A673 (cell line): Measurements from ENCODE around the gene MS4A18.

Experiments
- EZH2 ChIP-seq: fragments of 200-600 bp; sonication (generic); IDR thresholded peaks from 2 replicates; pipeline ENCODE4 v1.6.1; 2017; ENCODE audit warnings: borderline replicate concordance, low read depth, mild to moderate bottlenecking, mixed read lengths, antibody characterized with exemption, low read length; ENCODE audit not compliant: poor library complexity, severe bottlenecking
- TF ChIP-seq, protein P1 (sequence below): fragments of 300-800, 200-600 bp; sonication (generic); conservative IDR thresholded peaks from 2 replicates; pipeline ENCODE4 v1.5.1; 2017; ENCODE audit warnings: low read depth, mild to moderate bottlenecking, antibody characterized with exemption, low read length, moderate library complexity, mixed read lengths

DNA sequence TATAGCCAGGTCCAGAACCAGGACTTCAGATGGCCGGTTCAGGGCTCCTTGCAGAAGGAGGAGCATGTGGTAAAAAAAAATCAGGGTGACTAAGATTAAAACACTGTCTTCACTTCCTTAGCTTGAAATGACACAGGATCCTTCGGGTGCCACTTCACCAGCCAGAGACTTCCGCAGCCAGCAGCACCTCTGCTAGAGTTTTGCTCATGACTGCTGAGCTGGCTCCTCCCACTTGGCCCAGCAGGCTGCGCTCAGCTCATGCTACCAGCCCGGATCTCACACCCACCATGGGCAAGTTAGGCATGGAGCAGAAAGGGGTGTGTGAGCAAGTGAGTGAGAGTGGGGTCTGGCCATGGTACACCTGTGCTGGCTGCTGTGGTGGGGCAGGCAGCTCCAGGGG is 6.6 kb upstream of the MS4A18 start:
- TF ChIP-seq, protein P1, sequence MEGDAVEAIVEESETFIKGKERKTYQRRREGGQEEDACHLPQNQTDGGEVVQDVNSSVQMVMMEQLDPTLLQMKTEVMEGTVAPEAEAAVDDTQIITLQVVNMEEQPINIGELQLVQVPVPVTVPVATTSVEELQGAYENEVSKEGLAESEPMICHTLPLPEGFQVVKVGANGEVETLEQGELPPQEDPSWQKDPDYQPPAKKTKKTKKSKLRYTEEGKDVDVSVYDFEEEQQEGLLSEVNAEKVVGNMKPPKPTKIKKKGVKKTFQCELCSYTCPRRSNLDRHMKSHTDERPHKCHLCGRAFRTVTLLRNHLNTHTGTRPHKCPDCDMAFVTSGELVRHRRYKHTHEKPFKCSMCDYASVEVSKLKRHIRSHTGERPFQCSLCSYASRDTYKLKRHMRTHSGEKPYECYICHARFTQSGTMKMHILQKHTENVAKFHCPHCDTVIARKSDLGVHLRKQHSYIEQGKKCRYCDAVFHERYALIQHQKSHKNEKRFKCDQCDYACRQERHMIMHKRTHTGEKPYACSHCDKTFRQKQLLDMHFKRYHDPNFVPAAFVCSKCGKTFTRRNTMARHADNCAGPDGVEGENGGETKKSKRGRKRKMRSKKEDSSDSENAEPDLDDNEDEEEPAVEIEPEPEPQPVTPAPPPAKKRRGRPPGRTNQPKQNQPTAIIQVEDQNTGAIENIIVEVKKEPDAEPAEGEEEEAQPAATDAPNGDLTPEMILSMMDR, result no peak
- no peak for TF ChIP-seq EZH2
